Measurements from ENCODE around the gene UBAC1.

UBAC1 gene

GRCh38 chr9:135961277-135961715 is at the start of gene UBAC1:
Gene UBAC1, minus strand, starts transcription at chr9:135961373. Its CDS starts 211 bp downstream, at chr9:135961162.
- peaks cover 48% of the 10 kb centered on the region for H3K4me1 Mint-ChIP-seq
- DNase-seq (ENCODE audit: low spot score in 2 of 2) (peak; percentile 95 to 96), ATAC-seq (peak; percentile 94)
- H3K36me3 Mint-ChIP-seq: peaks cover 8% of the 10 kb centered on the region
- H3K9me3 Mint-ChIP-seq: no peaks in the 10 kb centered on the region
- peak within 1 kb of the TSS; percentile 69 for H3K27ac Mint-ChIP-seq
- H3K4me3 Mint-ChIP-seq: peak within 1 kb of the TSS; percentile 85

GRCh38 chr9:136010615-136011361 is 49.6 kb upstream of the UBAC1 start:
- no peak overlapping the region for H3K27ac Mint-ChIP-seq
- H3K9me3 Mint-ChIP-seq: no peaks in the 10 kb centered on the region
- H3K4me3 Mint-ChIP-seq: no peak overlapping the region
- H3K36me3 Mint-ChIP-seq: peaks cover 5% of the 10 kb centered on the region
- H3K4me1 Mint-ChIP-seq: no peaks in the 10 kb centered on the region
- ATAC-seq: no peak
- no peak for DNase-seq (ENCODE audit: low spot score in 2 of 2)

GRCh38 chr9:136010176-136010575 is 49.0 kb upstream of the UBAC1 start:
- Mint-ChIP-seq H3K4me3 (no peak overlapping the region), H3K36me3 (peaks cover 5% of the 10 kb centered on the region), H3K27ac (no peak overlapping the region), H3K4me1 (no peaks in the 10 kb centered on the region), H3K9me3 (no peaks in the 10 kb centered on the region)
- ATAC-seq (no peak), DNase-seq (ENCODE audit: low spot score in 2 of 2) (no peak)

- no peak for ATAC-seq
- Mint-ChIP-seq H3K27ac (no peak overlapping the region), H3K9me3 (no peaks in the 10 kb centered on the region), H3K36me3 (peaks cover 5% of the 10 kb centered on the region), H3K4me3 (no peak overlapping the region), H3K4me1 (no peaks in the 10 kb centered on the region)
- DNase-seq (ENCODE audit: low spot score in 2 of 2): no peak
These were observed 48.3 kb upstream of the UBAC1 start for GRCh38 chr9:136009516-136009915.

- no peaks in the 10 kb centered on the region for H3K4me1 Mint-ChIP-seq
- H3K27ac Mint-ChIP-seq: no peak overlapping the region
- peaks cover 5% of the 10 kb centered on the region for H3K36me3 Mint-ChIP-seq
- DNase-seq (ENCODE audit: low spot score in 2 of 2): no peak
- H3K9me3 Mint-ChIP-seq: no peaks in the 10 kb centered on the region
- ATAC-seq: no peak
- H3K4me3 Mint-ChIP-seq: no peak overlapping the region
These were observed 47.5 kb upstream of the UBAC1 start for GRCh38 chr9:136008693-136008997.

GRCh38 chr9:136007934-136008692 is 46.9 kb upstream of the UBAC1 start:
- no peaks in the 10 kb centered on the region for H3K4me1 Mint-ChIP-seq
- no peaks in the 10 kb centered on the region for H3K9me3 Mint-ChIP-seq
- DNase-seq (ENCODE audit: low spot score in 2 of 2): no peak
- H3K36me3 Mint-ChIP-seq: peaks cover 5% of the 10 kb centered on the region
- H3K27ac Mint-ChIP-seq: peak overlapping the region; percentile 58
- H3K4me3 Mint-ChIP-seq: no peak overlapping the region
- ATAC-seq: no peak

- ATAC-seq (no peak), DNase-seq (ENCODE audit: low spot score in 2 of 2) (no peak)
- no peaks in the 10 kb centered on the region for H3K4me1 Mint-ChIP-seq
- no peaks in the 10 kb centered on the region for H3K9me3 Mint-ChIP-seq
- H3K27ac Mint-ChIP-seq: peak overlapping the region; percentile 58
- H3K36me3 Mint-ChIP-seq: peaks cover 5% of the 10 kb centered on the region
- H3K4me3 Mint-ChIP-seq: no peak overlapping the region
These were observed 46.2 kb upstream of the UBAC1 start for GRCh38 chr9:136007276-136007933.

GRCh38 chr9:136006169-136006568 is 45.0 kb upstream of the UBAC1 start:
- ATAC-seq (no peak), DNase-seq (ENCODE audit: low spot score in 2 of 2) (no peak)
- Mint-ChIP-seq H3K9me3 (no peaks in the 10 kb centered on the region), H3K4me3 (no peak overlapping the region), H3K4me1 (no peaks in the 10 kb centered on the region), H3K27ac (no peak overlapping the region), H3K36me3 (peaks cover 5% of the 10 kb centered on the region)

GRCh38 chr9:136004712-136005111 is 43.5 kb upstream of the UBAC1 start:
- H3K36me3 Mint-ChIP-seq: peaks cover 5% of the 10 kb centered on the region

GRCh38 chr9:136004219-136004618 is 43.0 kb upstream of the UBAC1 start:
- ATAC-seq (no peak), DNase-seq (ENCODE audit: low spot score in 2 of 2) (no peak)
- Mint-ChIP-seq H3K27ac (no peak overlapping the region), H3K4me1 (no peaks in the 10 kb centered on the region), H3K36me3 (peaks cover 5% of the 10 kb centered on the region), H3K9me3 (no peaks in the 10 kb centered on the region), H3K4me3 (no peak overlapping the region)

More at GRCh38 chr9:136004712-136005111, 43.5 kb upstream of the UBAC1 start:
- Mint-ChIP-seq H3K4me1 (no peaks in the 10 kb centered on the region), H3K9me3 (no peaks in the 10 kb centered on the region), H3K4me3 (no peak overlapping the region), H3K27ac (no peak overlapping the region)
- DNase-seq (ENCODE audit: low spot score in 2 of 2): no peak
- ATAC-seq: no peak

GRCh38 chr9:136003411-136004218 is 42.4 kb upstream of the UBAC1 start:
- Mint-ChIP-seq H3K4me3 (no peak overlapping the region), H3K36me3 (peaks cover 5% of the 10 kb centered on the region), H3K4me1 (no peaks in the 10 kb centered on the region), H3K27ac (no peak overlapping the region), H3K9me3 (no peaks in the 10 kb centered on the region)
- DNase-seq (ENCODE audit: low spot score in 2 of 2) (no peak), ATAC-seq (no peak)

- DNase-seq (ENCODE audit: low spot score in 2 of 2) (no peak), ATAC-seq (no peak)
- H3K4me3 Mint-ChIP-seq: no peak overlapping the region
- H3K4me1 Mint-ChIP-seq: no peaks in the 10 kb centered on the region
- no peaks in the 10 kb centered on the region for H3K9me3 Mint-ChIP-seq
- H3K36me3 Mint-ChIP-seq: peaks cover 5% of the 10 kb centered on the region
- no peak overlapping the region for H3K27ac Mint-ChIP-seq
These were observed 41.7 kb upstream of the UBAC1 start for GRCh38 chr9:136002881-136003280.

- H3K4me3 Mint-ChIP-seq: no peak overlapping the region
- ATAC-seq: no peak
- no peaks in the 10 kb centered on the region for H3K9me3 Mint-ChIP-seq
- H3K36me3 Mint-ChIP-seq: peaks cover under 1% of the 10 kb centered on the region
- H3K4me1 Mint-ChIP-seq: no peaks in the 10 kb centered on the region
- H3K27ac Mint-ChIP-seq: no peak overlapping the region
- DNase-seq (ENCODE audit: low spot score in 2 of 2): no peak
These were observed 41.0 kb upstream of the UBAC1 start for GRCh38 chr9:136002215-136002614.

GRCh38 chr9:136001231-136001630 is 40.1 kb upstream of the UBAC1 start:
- no peak for DNase-seq (ENCODE audit: low spot score in 2 of 2)
- H3K27ac Mint-ChIP-seq: peak overlapping the region; percentile 37
- no peaks in the 10 kb centered on the region for H3K9me3 Mint-ChIP-seq

More at GRCh38 chr9:136001231-136001630, 40.1 kb upstream of the UBAC1 start:
- Mint-ChIP-seq H3K36me3 (no peaks in the 10 kb centered on the region), H3K4me1 (no peaks in the 10 kb centered on the region), H3K4me3 (no peak overlapping the region)
- ATAC-seq: no peak
